ENCODE results near the gene CDC37L1.

DNA sequence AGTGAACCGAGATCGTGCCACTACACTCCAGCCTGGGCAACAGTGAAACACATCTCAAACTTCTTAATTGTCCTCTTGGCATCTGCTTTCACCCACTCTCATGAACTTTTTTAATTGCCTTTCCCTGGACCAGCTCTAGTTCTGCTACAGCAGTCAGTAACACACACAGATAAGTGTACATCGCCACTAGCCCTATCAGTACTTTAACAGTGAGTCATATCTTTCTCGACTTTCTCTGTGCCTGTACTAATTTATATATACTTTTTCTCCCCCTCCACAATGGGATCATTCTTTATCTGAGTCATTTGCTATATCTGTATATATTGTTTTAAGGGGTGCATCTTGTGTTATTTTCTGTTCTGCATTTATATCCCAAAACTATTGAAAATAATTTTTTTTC lies 6.7 kb downstream of the CDC37L1 start:
- TF ChIP-seq, protein P1, sequence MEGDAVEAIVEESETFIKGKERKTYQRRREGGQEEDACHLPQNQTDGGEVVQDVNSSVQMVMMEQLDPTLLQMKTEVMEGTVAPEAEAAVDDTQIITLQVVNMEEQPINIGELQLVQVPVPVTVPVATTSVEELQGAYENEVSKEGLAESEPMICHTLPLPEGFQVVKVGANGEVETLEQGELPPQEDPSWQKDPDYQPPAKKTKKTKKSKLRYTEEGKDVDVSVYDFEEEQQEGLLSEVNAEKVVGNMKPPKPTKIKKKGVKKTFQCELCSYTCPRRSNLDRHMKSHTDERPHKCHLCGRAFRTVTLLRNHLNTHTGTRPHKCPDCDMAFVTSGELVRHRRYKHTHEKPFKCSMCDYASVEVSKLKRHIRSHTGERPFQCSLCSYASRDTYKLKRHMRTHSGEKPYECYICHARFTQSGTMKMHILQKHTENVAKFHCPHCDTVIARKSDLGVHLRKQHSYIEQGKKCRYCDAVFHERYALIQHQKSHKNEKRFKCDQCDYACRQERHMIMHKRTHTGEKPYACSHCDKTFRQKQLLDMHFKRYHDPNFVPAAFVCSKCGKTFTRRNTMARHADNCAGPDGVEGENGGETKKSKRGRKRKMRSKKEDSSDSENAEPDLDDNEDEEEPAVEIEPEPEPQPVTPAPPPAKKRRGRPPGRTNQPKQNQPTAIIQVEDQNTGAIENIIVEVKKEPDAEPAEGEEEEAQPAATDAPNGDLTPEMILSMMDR (optimal IDR thresholded peaks at IDR 0.05 in 1 of 3, IDR thresholded peaks at IDR 0.05 in 1 of 3, conservative IDR thresholded peaks at IDR 0.05 in 1 of 3; ENCODE audit: extremely low read depth in 1 of 3, insufficient read depth in 2 of 3, low read length in 3 of 3): no peak
- TF ChIP-seq EZH2 (IDR thresholded peaks at IDR 0.05; ENCODE audit: low read length): no peak
